ENCODE measurements around the gene ATRN. TPM values are rescaled to one million over a fixed set of nuclear protein-coding genes. Genes with fewer than 3 reads are reported as not detected.

Gene ATRN
- total RNA-seq, 1 experiment from 2014 or later = 19.9 TPM

DNA sequence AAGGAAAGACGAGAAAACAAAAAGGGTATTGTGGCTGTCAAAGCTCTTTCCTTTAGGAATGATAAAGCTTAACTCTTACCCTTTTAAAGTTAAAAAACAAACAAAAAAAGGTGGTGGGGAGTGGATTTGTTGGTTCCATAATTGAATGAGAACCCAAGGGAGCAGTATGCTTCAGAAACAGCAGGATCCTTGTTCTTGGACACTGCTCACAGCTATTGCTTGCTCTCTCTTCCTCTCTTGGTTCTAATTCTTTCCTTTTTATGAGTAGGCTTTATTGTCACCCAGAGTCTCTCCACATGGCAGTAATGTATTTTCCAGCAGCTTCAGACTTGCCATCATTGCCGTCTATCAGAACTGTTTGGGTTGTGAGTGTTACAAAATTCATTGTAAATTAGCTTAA is 18.7 kb upstream of the ATRN start (continued):
- TF ChIP-seq, protein P1, sequence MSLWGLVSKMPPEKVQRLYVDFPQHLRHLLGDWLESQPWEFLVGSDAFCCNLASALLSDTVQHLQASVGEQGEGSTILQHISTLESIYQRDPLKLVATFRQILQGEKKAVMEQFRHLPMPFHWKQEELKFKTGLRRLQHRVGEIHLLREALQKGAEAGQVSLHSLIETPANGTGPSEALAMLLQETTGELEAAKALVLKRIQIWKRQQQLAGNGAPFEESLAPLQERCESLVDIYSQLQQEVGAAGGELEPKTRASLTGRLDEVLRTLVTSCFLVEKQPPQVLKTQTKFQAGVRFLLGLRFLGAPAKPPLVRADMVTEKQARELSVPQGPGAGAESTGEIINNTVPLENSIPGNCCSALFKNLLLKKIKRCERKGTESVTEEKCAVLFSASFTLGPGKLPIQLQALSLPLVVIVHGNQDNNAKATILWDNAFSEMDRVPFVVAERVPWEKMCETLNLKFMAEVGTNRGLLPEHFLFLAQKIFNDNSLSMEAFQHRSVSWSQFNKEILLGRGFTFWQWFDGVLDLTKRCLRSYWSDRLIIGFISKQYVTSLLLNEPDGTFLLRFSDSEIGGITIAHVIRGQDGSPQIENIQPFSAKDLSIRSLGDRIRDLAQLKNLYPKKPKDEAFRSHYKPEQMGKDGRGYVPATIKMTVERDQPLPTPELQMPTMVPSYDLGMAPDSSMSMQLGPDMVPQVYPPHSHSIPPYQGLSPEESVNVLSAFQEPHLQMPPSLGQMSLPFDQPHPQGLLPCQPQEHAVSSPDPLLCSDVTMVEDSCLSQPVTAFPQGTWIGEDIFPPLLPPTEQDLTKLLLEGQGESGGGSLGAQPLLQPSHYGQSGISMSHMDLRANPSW (CRISPR knock-in tag; conservative IDR thresholded peaks at IDR 0.05; ENCODE audit: low read depth) = no peak
- no peak for TF ChIP-seq E2F4 (CRISPR knock-in tag; IDR thresholded peaks at IDR 0.05; ENCODE audit: borderline replicate concordance, low read depth)
- TF ChIP-seq NR2C2 (CRISPR knock-in tag; IDR thresholded peaks at IDR 0.05) = no peak
- TF ChIP-seq CBFB (CRISPR knock-in tag; IDR thresholded peaks at IDR 0.05; ENCODE audit: low read depth) = no peak
- TF ChIP-seq MXD4 (CRISPR knock-in tag; IDR thresholded peaks at IDR 0.05; ENCODE audit: borderline replicate concordance) = no peak
- no peak for TF ChIP-seq ZNF416 (CRISPR knock-in tag; IDR thresholded peaks at IDR 0.05)
- TF ChIP-seq ZMAT4 (CRISPR knock-in tag; IDR thresholded peaks at IDR 0.05) = no peak
- no peak for TF ChIP-seq ZNF396 (CRISPR knock-in tag; IDR thresholded peaks at IDR 0.05; ENCODE audit: borderline replicate concordance)
- TF ChIP-seq, protein P2, sequence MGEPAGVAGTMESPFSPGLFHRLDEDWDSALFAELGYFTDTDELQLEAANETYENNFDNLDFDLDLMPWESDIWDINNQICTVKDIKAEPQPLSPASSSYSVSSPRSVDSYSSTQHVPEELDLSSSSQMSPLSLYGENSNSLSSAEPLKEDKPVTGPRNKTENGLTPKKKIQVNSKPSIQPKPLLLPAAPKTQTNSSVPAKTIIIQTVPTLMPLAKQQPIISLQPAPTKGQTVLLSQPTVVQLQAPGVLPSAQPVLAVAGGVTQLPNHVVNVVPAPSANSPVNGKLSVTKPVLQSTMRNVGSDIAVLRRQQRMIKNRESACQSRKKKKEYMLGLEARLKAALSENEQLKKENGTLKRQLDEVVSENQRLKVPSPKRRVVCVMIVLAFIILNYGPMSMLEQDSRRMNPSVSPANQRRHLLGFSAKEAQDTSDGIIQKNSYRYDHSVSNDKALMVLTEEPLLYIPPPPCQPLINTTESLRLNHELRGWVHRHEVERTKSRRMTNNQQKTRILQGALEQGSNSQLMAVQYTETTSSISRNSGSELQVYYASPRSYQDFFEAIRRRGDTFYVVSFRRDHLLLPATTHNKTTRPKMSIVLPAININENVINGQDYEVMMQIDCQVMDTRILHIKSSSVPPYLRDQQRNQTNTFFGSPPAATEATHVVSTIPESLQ (CRISPR knock-in tag; IDR thresholded peaks at IDR 0.05) = no peak

- H3K27me3 Mint-ChIP-seq (ENCODE audit: low read depth) = no peaks in the 10 kb centered on the region; the same call in 1 of the 2 replicates
- no peaks in the 10 kb centered on the region for H3K36me3 Mint-ChIP-seq
- no peak overlapping the region for H3K4me3 Mint-ChIP-seq
- H3K4me1 Mint-ChIP-seq = peaks cover 6% of the 10 kb centered on the region
- DNase-seq (ENCODE audit: low spot score) (no peak), ATAC-seq (no peak)
- CTCF ChIA-PET = interaction anchor here (1.0 kb wide), 1 partner anchor 111 kb away, joined by 3 read pairs; no protein-coding TSS in a partner anchor
- POLR2A ChIA-PET = no interaction called here
- H3K9me3 Mint-ChIP-seq = no peaks in the 10 kb centered on the region
- no peak overlapping the region for H3K27ac Mint-ChIP-seq
- TF ChIP-seq ZNF512 (CRISPR knock-in tag; IDR thresholded peaks at IDR 0.05; ENCODE audit: borderline replicate concordance) = no peak
- no peak for TF ChIP-seq TEAD4 (CRISPR knock-in tag; IDR thresholded peaks at IDR 0.05)
- TF ChIP-seq, protein P3, sequence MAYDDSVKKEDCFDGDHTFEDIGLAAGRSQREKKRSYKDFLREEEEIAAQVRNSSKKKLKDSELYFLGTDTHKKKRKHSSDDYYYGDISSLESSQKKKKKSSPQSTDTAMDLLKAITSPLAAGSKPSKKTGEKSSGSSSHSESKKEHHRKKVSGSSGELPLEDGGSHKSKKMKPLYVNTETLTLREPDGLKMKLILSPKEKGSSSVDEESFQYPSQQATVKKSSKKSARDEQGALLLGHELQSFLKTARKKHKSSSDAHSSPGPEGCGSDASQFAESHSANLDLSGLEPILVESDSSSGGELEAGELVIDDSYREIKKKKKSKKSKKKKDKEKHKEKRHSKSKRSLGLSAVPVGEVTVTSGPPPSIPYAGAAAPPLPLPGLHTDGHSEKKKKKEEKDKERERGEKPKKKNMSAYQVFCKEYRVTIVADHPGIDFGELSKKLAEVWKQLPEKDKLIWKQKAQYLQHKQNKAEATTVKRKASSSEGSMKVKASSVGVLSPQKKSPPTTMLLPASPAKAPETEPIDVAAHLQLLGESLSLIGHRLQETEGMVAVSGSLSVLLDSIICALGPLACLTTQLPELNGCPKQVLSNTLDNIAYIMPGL (CRISPR knock-in tag; IDR thresholded peaks at IDR 0.05) = no peak
- TF ChIP-seq, protein P4, sequence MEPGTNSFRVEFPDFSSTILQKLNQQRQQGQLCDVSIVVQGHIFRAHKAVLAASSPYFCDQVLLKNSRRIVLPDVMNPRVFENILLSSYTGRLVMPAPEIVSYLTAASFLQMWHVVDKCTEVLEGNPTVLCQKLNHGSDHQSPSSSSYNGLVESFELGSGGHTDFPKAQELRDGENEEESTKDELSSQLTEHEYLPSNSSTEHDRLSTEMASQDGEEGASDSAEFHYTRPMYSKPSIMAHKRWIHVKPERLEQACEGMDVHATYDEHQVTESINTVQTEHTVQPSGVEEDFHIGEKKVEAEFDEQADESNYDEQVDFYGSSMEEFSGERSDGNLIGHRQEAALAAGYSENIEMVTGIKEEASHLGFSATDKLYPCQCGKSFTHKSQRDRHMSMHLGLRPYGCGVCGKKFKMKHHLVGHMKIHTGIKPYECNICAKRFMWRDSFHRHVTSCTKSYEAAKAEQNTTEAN (CRISPR knock-in tag; IDR thresholded peaks at IDR 0.05) = no peak
- no peak for TF ChIP-seq MXD4 (CRISPR knock-in tag; IDR thresholded peaks at IDR 0.05; ENCODE audit: borderline replicate concordance)
- no peak for TF ChIP-seq ZNF396 (CRISPR knock-in tag; IDR thresholded peaks at IDR 0.05; ENCODE audit: borderline replicate concordance)
- TF ChIP-seq ZNF425 (CRISPR knock-in tag; conservative IDR thresholded peaks at IDR 0.05) = no peak
- no peak for TF ChIP-seq AR (CRISPR knock-in tag; IDR thresholded peaks at IDR 0.05)
- no peak for TF ChIP-seq NFE2L1 (CRISPR knock-in tag; IDR thresholded peaks at IDR 0.05)
These were observed 18.1 kb upstream of the ATRN start for GRCh38 chr20:3452690-3453089.
